ENCODE results near the gene ST3GAL5.

The ST3GAL5 gene

DNA sequence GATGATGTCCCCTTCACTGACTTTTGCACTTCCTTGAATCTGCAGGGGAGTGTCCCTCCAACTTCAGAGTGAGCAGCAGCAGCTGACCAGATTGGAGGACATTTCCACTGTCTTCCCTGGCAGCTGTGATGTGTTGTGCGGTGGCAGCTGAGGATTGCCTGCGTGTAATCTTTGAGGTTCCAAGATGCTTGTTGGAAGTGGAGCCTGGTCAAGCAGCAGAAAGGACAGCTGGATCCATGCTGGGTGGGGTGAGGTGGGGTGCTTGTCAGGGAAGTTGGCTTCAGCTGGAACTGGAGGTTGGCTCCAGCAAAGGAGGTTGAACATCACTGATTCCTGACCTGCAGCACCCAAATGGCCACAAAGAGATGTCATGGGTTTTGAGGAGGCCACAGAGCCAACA is 64.8 kb downstream of the ST3GAL5 start:
- no peak for DNase-seq (ENCODE audit: extremely low read depth, low read depth)
- no peak for TF ChIP-seq CTCF (IDR thresholded peaks at IDR 0.05; ENCODE audit: low read depth, low read length, missing control alignments)
- no peak overlapping the region for H3K4me3 ChIP-seq (replicated peaks; ENCODE audit: low read depth, low read length)

DNA sequence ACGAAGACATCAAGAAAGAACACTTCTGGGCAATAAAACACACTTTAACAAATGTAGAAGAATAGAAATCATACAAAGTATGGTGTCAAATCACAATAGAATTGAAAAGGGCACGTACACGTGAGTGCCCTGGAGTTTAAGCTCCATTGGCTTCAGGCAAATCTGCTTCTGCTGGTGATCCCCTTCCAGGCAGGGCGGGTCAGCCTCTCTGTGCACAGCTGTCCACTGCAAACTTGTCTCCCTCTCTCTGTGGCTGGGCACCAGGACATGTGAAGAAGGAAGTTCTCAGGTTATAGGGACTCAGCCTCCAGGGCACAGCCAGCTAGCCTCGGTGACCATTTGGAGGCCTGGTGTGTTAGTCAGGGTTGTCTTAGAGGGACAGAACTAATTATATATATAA is 66.0 kb downstream of the ST3GAL5 start:
- no peak for DNase-seq (ENCODE audit: extremely low read depth, low read depth)
- TF ChIP-seq CTCF (IDR thresholded peaks at IDR 0.05; ENCODE audit: low read depth, low read length, missing control alignments) = no peak
- no peak overlapping the region for H3K4me3 ChIP-seq (replicated peaks; ENCODE audit: low read depth, low read length)

DNA sequence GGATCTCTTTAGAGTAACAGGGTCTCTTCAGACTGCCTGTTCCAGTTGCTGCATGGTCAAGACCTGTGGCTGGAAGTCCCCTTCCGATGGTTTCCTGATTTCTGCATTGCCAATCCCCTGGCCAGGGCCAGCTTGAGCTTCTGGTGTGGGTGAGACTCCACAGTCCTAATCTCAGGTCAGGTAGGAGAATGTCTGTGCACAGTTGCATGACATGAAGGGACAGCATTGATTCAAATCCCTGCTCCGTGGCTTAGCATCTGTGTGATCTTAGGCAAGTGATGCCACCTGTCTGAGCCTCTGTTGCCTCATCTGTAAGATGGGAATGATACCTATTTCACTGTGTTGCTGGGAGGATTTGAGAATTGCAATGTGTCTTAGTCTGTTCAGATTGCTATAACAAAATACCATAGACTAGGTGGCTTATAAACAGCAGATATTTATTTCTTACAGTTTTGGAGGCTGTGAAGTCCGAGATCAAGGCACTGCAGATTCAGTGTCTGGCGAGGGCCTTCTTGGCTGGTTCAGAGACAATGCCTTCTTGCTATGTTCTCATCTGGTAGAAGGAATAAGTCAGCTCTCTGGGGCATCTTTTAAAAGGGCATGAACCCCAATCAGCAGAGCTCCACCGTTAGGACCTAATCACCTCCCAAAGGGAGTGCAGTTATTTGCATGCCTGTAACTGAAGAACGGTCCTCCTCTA is 68.8 kb downstream of the ST3GAL5 start:
- no peak overlapping the region for H3K4me3 ChIP-seq (replicated peaks; ENCODE audit: low read depth, low read length)
- no peak for TF ChIP-seq CTCF (IDR thresholded peaks at IDR 0.05; ENCODE audit: low read depth, low read length, missing control alignments)
- no peak for DNase-seq (ENCODE audit: extremely low read depth, low read depth)

- H3K4me3 ChIP-seq (replicated peaks; ENCODE audit: low read depth, low read length) = no peak overlapping the region
- DNase-seq (ENCODE audit: extremely low read depth, low read depth) = no peak
- TF ChIP-seq CTCF (IDR thresholded peaks at IDR 0.05; ENCODE audit: low read depth, low read length, missing control alignments) = no peak
Measured at GRCh38 chr2:85814802-85815550, 73.8 kb downstream of the ST3GAL5 start.

DNA sequence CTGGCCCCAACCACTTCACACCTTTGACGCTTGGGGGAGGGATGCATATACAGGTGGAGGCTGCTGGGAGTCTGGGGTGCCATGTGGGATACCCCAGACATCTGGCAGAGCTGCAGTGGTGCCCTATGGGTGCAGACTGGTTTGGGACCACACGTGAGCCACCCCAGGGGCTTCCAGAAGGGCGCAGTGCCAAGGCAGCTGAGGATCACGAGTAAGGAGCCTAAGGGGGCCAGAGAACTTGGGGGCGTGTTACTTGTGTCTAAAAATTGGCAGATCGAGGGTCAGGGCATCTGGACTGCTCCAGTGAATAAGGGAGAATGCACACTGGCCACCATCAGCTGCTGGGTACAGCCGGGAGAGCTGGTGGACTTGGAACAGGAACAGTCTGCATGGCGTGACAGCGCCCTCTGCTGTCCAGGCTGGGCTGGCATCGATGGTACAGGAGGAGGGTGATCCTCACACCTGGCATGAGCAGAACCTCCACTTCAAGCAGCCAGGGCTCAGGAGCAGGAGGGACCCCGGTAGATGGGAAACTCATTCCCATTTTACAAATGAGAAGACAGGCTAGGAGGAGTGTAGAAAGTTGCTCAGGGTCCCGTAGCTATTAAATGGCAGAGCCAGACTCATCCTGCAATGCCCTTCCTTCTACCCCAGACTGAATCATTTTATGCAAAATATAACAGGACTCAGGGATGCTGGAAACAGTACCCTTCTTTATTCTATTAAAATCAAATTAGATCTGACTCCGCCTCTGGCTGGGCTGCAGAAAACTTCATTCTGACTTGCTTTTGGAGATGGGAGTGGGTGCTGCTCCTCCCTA is 74.6 kb downstream of the ST3GAL5 start:
- DNase-seq (ENCODE audit: extremely low read depth, low read depth) = peak; percentile 61
- H3K4me3 ChIP-seq (replicated peaks; ENCODE audit: low read depth, low read length) = no peak overlapping the region
- peak; percentile 98 for TF ChIP-seq CTCF (IDR thresholded peaks at IDR 0.05; ENCODE audit: low read depth, low read length, missing control alignments)

GRCh38 chr2:85813211-85813981 is 75.4 kb downstream of the ST3GAL5 start:
- DNase-seq (ENCODE audit: extremely low read depth, low read depth) = no peak
- no peak overlapping the region for H3K4me3 ChIP-seq (replicated peaks; ENCODE audit: low read depth, low read length)
- TF ChIP-seq CTCF (IDR thresholded peaks at IDR 0.05; ENCODE audit: low read depth, low read length, missing control alignments) = no peak
